ENCODE results near the gene RAPGEF1.
"Not testable (repeated sequence)": the region's sequence is repeated elsewhere in the genome, so short reads cannot be mapped to it uniquely, and the experiment has no call there.

The RAPGEF1 gene

GRCh38 chr9:131554087-131554842 is 185.6 kb downstream of the RAPGEF1 start:
- DNase-seq, result no peak

- DNase-seq, result no peak
Observed at GRCh38 chr9:131552030-131552429, 187.8 kb downstream of the RAPGEF1 start.

- not testable (repeated sequence) for DNase-seq
Observed at GRCh38 chr9:131550465-131550864, 189.4 kb downstream of the RAPGEF1 start.

- DNase-seq, result not testable (repeated sequence)
Observed at GRCh38 chr9:131549186-131549585, 190.7 kb downstream of the RAPGEF1 start.

GRCh38 chr9:131546336-131547084 is 193.4 kb downstream of the RAPGEF1 start:
- no peak for DNase-seq

GRCh38 chr9:131545786-131546335 is 194.0 kb downstream of the RAPGEF1 start:
- DNase-seq, result no peak

GRCh38 chr9:131545003-131545785 is 194.7 kb downstream of the RAPGEF1 start, which contains the start of gene PRRT1B:
PRRT1B (plus strand) TSS chr9:131545523; CDS start chr9:131545616, 93 bp downstream.
- DNase-seq, result no peak

GRCh38 chr9:131543141-131543540 is 196.7 kb downstream of the RAPGEF1 start:
- DNase-seq, result peak; percentile 12

- no peak for DNase-seq
Observed at GRCh38 chr9:131539223-131539923, 200.5 kb downstream of the RAPGEF1 start.

- DNase-seq, result no peak
Observed at GRCh38 chr9:131537946-131538345, 201.9 kb downstream of the RAPGEF1 start.

- no peak for DNase-seq
Observed at GRCh38 chr9:131534721-131535237, 205.1 kb downstream of the RAPGEF1 start.

- DNase-seq, result peak; percentile 67
Observed at GRCh38 chr9:131530920-131531832, 208.7 kb downstream of the RAPGEF1 start, which contains the start of gene UCK1. UCK1 (minus strand) TSS chr9:131531263; CDS start chr9:131531174, 89 bp downstream.

- DNase-seq, result no peak
Observed at GRCh38 chr9:131530546-131530919, 209.3 kb downstream of the RAPGEF1 start.

- no peak for DNase-seq
Observed at GRCh38 chr9:131529597-131530545, 210.0 kb downstream of the RAPGEF1 start.

- DNase-seq, result no peak
Observed at GRCh38 chr9:131528886-131529505, 210.9 kb downstream of the RAPGEF1 start.

GRCh38 chr9:131528186-131528585 is 211.7 kb downstream of the RAPGEF1 start:
- no peak for DNase-seq

Data from MV-4-11 (cell line).